Vagina (tissue), 2 donors: Measurements from ENCODE around the gene COMMD10.

Experiments used
- POLR2A ChIP-seq, 2 donors: fragments of 450-650 bp; IDR thresholded peaks; one replicate each; pipeline ENCODE4 v1.6.1; 2017; ENCODE audit warnings: antibody characterized with exemption in 2 of 2, mild to moderate bottlenecking in 2 of 2, moderate library complexity in 2 of 2
- POLR2AphosphoS5 ChIP-seq, 2 donors: sonication (generic); formaldehyde crosslinking; IDR thresholded peaks; one replicate each; pipeline ENCODE4 v1.9.0; 2017; ENCODE audit warnings: antibody characterized with exemption in 2 of 2, mild to moderate bottlenecking in 2 of 2, low read depth in 1 of 2; ENCODE audit not compliant: insufficient read depth in 1 of 2
- TF ChIP-seq, protein P1 (sequence below), 3 experiments: fragments of 450-650 bp in 2 of 3; fragments of 200-600 bp in 1 of 3; sonication (generic) in 1 of 3; IDR thresholded peaks; one replicate each; pipeline ENCODE4 v1.5.1; 2017 to 2019; ENCODE audit warnings: antibody characterized with exemption in 3 of 3, mild to moderate bottlenecking in 2 of 3, moderate library complexity in 2 of 3

DNA sequence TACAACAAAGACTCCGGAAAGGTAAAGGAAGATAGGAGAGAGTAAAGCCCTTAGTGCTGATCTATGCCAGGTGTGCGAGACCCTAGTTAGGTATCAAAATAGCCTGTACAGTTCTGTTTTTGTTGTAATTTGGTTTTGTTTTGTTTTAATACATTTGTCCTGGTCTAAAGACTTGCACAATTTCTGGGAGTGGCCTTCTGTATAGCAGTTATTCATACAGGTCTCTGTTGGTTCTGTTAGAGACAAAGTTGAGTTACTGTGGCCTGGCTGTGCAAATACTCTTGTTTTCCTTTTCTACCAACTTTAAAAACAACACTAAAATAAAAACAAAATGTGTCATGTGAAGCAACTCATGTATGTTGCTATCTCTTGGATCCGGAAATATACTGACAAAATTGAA lies 163.6 kb downstream of the COMMD10 start:
- TF ChIP-seq, protein P1, sequence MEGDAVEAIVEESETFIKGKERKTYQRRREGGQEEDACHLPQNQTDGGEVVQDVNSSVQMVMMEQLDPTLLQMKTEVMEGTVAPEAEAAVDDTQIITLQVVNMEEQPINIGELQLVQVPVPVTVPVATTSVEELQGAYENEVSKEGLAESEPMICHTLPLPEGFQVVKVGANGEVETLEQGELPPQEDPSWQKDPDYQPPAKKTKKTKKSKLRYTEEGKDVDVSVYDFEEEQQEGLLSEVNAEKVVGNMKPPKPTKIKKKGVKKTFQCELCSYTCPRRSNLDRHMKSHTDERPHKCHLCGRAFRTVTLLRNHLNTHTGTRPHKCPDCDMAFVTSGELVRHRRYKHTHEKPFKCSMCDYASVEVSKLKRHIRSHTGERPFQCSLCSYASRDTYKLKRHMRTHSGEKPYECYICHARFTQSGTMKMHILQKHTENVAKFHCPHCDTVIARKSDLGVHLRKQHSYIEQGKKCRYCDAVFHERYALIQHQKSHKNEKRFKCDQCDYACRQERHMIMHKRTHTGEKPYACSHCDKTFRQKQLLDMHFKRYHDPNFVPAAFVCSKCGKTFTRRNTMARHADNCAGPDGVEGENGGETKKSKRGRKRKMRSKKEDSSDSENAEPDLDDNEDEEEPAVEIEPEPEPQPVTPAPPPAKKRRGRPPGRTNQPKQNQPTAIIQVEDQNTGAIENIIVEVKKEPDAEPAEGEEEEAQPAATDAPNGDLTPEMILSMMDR (IDR thresholded peaks at IDR 0.05) = no peak
- TF ChIP-seq POLR2AphosphoS5 (IDR thresholded peaks at IDR 0.05; ENCODE audit: insufficient read depth in 1 of 2, low read depth in 1 of 2) (no peak), POLR2A (IDR thresholded peaks at IDR 0.05) (no peak)
